MM.1S (cell line): Measurements from ENCODE around the gene MAN2A2.

Experiments
- EZH2 ChIP-seq: fragments of 300-600 bp; sonication (generic); optimal IDR thresholded peaks from 2 replicates; pipeline ENCODE3; 2017; ENCODE audit warnings: low read depth, mild to moderate bottlenecking, antibody characterized with exemption, low read length, mixed read lengths
- EZH2phosphoT487 ChIP-seq: fragments of 300-600 bp; sonication (generic); IDR thresholded peaks from 2 replicates; pipeline ENCODE4 v1.6.1; 2018; ENCODE audit warnings: antibody characterized with exemption, low read length
- TF ChIP-seq, protein P1 (sequence below): fragments of 300-600 bp; sonication (generic); IDR thresholded peaks from 2 replicates; pipeline ENCODE4 v1.5.1; 2016; ENCODE audit warnings: antibody characterized with exemption, low read length, mixed read lengths

DNA sequence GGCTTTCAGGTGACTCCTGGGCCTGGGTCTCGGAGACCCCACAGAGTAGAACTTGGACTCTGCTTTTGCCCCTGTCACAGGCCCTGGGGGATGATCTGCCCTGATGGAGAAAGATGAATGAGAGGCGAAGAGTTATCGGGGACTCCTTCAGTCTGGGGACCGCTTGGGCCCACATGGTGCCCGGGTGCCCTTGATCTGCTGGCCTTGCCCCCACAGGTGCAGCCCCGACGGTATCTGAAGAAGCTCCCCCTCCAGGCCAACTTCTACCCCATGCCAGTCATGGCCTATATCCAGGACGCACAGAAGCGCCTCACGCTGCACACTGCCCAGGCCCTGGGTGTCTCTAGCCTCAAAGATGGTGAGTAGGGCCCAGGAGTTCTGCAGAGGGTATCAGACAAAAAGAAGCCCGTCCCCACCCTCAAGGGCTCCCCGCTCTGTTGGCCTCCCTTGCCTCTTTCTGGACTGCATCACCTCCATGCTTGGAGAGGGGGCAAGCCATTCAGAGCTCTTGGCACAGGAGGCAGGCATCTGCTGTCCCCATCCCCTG, 10.4 kb downstream of the MAN2A2 start:
- TF ChIP-seq EZH2: no peak
- TF ChIP-seq, protein P1, sequence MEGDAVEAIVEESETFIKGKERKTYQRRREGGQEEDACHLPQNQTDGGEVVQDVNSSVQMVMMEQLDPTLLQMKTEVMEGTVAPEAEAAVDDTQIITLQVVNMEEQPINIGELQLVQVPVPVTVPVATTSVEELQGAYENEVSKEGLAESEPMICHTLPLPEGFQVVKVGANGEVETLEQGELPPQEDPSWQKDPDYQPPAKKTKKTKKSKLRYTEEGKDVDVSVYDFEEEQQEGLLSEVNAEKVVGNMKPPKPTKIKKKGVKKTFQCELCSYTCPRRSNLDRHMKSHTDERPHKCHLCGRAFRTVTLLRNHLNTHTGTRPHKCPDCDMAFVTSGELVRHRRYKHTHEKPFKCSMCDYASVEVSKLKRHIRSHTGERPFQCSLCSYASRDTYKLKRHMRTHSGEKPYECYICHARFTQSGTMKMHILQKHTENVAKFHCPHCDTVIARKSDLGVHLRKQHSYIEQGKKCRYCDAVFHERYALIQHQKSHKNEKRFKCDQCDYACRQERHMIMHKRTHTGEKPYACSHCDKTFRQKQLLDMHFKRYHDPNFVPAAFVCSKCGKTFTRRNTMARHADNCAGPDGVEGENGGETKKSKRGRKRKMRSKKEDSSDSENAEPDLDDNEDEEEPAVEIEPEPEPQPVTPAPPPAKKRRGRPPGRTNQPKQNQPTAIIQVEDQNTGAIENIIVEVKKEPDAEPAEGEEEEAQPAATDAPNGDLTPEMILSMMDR: no peak
- TF ChIP-seq EZH2phosphoT487: no peak
